ENCODE results near the gene CXCR4.

Gene CXCR4

GRCh38 chr2:136111711-136112110, 6.2 kb downstream of the CXCR4 start:
- no peak for DNase-seq (ENCODE audit: low read depth, low spot score)
- no peak for TF ChIP-seq CTCF (IDR thresholded peaks at IDR 0.05; ENCODE audit: low read depth, low read length)
- H3K4me3 ChIP-seq (ENCODE audit: low read depth, low read length): no peak overlapping the region
- in situ Hi-C loops (cut with HindIII; ENCODE audit: low sequenced_read_pairs): no loop called here

GRCh38 chr2:136110526-136110925, 7.4 kb downstream of the CXCR4 start:
- in situ Hi-C loops (cut with HindIII; ENCODE audit: low sequenced_read_pairs): no loop called here
- no peak for DNase-seq (ENCODE audit: low read depth, low spot score)

GRCh38 chr2:136108463-136108862, 9.5 kb downstream of the CXCR4 start:
- H3K4me3 ChIP-seq (ENCODE audit: low read depth, low read length): no peak overlapping the region
- in situ Hi-C loops (cut with HindIII; ENCODE audit: low sequenced_read_pairs): no loop called here
- DNase-seq (ENCODE audit: low read depth, low spot score): no peak
- TF ChIP-seq CTCF (IDR thresholded peaks at IDR 0.05; ENCODE audit: low read depth, low read length): no peak

More at GRCh38 chr2:136110526-136110925, 7.4 kb downstream of the CXCR4 start:
- TF ChIP-seq CTCF (IDR thresholded peaks at IDR 0.05; ENCODE audit: low read depth, low read length): no peak
- H3K4me3 ChIP-seq (ENCODE audit: low read depth, low read length): no peak overlapping the region

- TF ChIP-seq CTCF (IDR thresholded peaks at IDR 0.05; ENCODE audit: low read depth, low read length): no peak
- in situ Hi-C loops (cut with HindIII; ENCODE audit: low sequenced_read_pairs): no loop called here
- DNase-seq (ENCODE audit: low read depth, low spot score): no peak
- H3K4me3 ChIP-seq (ENCODE audit: low read depth, low read length): no peak overlapping the region
Observed at GRCh38 chr2:136107051-136108033, 10.6 kb downstream of the CXCR4 start.

- TF ChIP-seq CTCF (IDR thresholded peaks at IDR 0.05; ENCODE audit: low read depth, low read length): no peak
- no peak overlapping the region for H3K4me3 ChIP-seq (ENCODE audit: low read depth, low read length)
- in situ Hi-C loops (cut with HindIII; ENCODE audit: low sequenced_read_pairs): no loop called here
- DNase-seq (ENCODE audit: low read depth, low spot score): no peak
Observed at GRCh38 chr2:136106505-136106904, 11.4 kb downstream of the CXCR4 start.

GRCh38 chr2:136104977-136105376, 13.0 kb downstream of the CXCR4 start:
- H3K4me3 ChIP-seq (ENCODE audit: low read depth, low read length): no peak overlapping the region
- DNase-seq (ENCODE audit: low read depth, low spot score): no peak
- in situ Hi-C loops (cut with HindIII; ENCODE audit: low sequenced_read_pairs): no loop called here
- TF ChIP-seq CTCF (IDR thresholded peaks at IDR 0.05; ENCODE audit: low read depth, low read length): no peak
